22Rv1 (cell line): ENCODE measurements around the gene JMJD1C.

ENCODE experiments used
- H3K27ac ChIP-seq: fragments of 450-650 bp; 2 replicates; pipeline ENCODE4 v1.5.1; 2017
- ZFX ChIP-seq: fragments of 450-650 bp; IDR thresholded peaks from 2 replicates; pipeline ENCODE4 v1.6.1; 2017; ENCODE audit warnings: antibody characterized with exemption, borderline replicate concordance
- TF ChIP-seq, protein P1 (sequence below): fragments of 450-650 bp; IDR thresholded peaks from 2 replicates; pipeline ENCODE4 v1.5.1; 2017; ENCODE audit warnings: mild to moderate bottlenecking

JMJD1C gene

DNA sequence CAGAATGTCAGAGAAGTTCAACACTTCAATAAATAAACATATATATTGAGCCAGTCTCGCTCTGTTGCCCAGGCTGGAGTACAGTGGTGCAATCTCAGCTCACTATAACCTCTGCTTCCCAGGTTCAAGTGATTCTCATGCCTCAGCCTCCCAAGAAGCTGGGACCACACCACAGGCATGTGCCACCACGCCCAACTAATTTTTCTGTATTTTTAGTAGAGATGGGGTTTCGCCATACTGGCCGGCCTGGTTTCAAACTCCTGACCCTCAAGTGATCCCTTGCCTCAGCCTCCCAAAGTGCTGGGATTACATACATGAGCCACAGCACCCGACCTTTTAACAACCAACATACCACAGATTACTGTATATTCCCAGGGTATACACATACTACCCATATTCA is 134.2 kb downstream of the JMJD1C start:
- no peak overlapping the region for H3K27ac ChIP-seq
- TF ChIP-seq, protein P1, sequence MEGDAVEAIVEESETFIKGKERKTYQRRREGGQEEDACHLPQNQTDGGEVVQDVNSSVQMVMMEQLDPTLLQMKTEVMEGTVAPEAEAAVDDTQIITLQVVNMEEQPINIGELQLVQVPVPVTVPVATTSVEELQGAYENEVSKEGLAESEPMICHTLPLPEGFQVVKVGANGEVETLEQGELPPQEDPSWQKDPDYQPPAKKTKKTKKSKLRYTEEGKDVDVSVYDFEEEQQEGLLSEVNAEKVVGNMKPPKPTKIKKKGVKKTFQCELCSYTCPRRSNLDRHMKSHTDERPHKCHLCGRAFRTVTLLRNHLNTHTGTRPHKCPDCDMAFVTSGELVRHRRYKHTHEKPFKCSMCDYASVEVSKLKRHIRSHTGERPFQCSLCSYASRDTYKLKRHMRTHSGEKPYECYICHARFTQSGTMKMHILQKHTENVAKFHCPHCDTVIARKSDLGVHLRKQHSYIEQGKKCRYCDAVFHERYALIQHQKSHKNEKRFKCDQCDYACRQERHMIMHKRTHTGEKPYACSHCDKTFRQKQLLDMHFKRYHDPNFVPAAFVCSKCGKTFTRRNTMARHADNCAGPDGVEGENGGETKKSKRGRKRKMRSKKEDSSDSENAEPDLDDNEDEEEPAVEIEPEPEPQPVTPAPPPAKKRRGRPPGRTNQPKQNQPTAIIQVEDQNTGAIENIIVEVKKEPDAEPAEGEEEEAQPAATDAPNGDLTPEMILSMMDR = no peak
- no peak for TF ChIP-seq ZFX

DNA sequence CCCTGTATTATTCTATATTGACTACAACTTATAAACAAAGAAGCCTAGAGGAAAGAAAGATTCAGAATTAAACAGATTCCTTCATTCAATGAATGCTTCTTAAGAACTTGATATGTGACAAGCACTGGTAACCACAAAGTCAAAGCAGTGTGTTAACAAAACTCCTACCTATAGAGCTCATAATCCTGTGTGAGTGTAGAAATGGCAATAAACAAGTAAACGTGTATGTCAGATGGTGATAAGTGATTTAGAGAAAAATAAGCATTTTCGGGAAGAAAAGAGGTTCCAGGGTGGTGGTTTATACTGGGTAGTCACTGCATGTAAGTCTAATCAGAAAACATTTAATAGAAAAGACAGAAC is 141.3 kb downstream of the JMJD1C start:
- TF ChIP-seq, protein P1 = no peak
- no peak for TF ChIP-seq ZFX
- H3K27ac ChIP-seq = no peak overlapping the region

DNA sequence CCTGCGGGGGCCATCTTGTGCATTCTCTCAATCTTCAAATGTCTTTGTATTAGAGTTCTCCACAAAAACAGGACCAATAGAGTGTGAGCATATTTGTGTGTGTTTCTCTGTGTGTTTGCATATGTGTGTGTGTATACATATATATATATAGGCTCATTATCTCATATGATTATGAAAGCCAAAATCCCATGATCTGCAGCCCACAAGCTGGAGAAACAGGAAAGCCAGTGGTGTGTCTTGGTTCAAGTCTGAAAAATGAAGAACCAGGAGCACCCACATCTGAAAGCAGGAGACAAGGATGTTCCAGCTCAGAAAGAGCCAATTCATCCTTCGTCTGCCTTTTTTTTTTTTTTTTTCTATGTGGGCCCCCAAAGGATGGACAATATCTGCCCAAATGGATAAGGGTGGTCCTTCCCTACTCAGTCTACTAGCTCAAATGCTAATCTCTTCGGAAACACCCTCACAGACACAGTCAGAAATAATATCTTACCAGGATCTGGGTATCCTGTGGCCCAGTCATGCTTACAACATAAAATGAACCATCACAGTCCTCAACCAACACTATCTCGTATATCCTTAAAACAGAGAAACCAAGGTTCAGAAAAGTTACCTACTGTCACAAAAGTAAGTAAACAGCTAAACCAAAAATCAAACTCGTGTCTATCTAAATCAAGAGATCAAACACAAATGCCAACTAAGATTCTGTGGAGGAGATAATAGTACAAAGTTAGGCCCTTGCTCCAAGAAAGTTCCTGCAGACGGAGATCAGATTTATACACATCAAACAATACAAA is 141.9 kb downstream of the JMJD1C start:
- TF ChIP-seq, protein P1 = no peak
- TF ChIP-seq ZFX = no peak
- H3K27ac ChIP-seq = no peak overlapping the region

DNA sequence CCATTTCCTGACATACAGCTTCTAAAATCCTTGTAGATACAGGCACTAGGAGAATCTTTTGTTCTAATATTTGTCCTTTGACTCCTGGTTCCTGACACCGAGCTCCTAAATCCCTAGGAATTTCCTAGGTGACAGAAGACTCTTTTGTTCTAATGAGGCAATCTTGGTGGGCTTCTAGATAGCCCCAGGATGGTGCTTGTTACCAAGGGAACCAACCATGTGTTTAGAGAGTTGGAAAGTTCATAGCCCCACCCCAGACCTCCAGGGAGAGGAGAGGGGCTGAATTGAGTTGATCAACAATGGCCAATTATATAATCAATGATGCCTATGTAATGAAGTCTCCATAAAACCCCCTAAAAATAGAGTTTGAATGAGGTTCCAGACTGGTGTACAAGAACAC is 145.1 kb downstream of the JMJD1C start:
- no peak for TF ChIP-seq ZFX
- TF ChIP-seq, protein P1 = no peak
- H3K27ac ChIP-seq = no peak overlapping the region

DNA sequence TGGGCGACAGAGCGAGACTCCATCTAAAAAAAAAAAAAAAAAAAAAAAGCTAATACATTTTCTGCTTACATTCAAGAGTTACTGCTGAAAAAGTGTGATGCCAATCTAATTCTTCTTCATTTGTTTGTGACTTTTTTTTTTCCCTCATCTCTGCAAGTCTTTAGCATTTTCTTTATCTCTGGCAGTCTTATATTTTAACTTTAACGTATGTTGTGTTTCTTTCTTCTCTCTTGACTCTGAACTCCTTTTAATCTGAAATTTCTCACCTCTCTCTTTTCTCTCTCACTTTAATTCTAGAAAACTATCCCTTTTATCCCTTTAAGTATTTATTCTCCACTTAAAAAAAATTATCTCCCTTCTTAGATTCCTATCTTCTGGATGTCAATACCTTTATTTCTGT is 146.5 kb downstream of the JMJD1C start:
- H3K27ac ChIP-seq = no peak overlapping the region
- TF ChIP-seq, protein P1 = no peak
- TF ChIP-seq ZFX = no peak

DNA sequence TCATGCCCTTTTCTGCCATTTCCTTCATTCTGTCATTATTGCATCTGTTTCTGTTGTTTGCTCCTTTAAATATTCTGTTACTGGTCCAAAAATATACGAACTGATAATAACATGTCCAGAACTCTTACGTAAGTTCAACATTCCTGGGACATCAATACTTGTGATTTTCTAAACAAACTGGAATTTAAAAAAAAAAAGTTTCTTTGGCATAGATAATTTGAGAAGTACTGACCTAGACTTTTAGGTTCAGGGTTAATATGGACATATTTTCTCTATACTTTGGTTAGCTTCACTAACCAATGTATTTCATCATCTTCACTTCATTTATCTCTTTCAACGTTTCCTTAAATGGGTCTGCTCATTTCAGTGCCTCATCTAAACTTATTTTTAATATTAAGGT is 147.3 kb downstream of the JMJD1C start:
- TF ChIP-seq, protein P1 = no peak
- TF ChIP-seq ZFX = no peak
- H3K27ac ChIP-seq = no peak overlapping the region

DNA sequence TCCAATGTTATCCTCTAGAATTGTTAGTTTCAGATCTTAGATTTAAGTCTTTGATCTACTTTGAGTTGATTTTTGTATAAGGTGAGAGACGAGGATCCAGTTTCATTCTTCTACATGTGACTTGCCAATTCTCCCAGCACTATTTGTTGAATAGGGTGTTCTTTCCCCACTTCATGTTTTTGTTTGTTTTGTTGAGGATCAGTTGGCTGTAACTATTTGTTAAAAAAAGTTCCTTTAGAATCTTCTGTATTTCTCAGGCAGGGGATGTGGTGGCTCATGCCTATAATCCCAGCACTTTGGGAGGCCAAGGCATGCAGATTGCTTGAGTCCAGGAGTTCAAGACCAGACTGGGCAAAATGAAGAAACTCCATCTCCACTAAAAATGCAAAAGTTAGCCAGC is 151.8 kb downstream of the JMJD1C start:
- TF ChIP-seq, protein P1 = no peak
- TF ChIP-seq ZFX = no peak
- H3K27ac ChIP-seq = no peak overlapping the region
